ENCODE measurements around the gene SPAG9.
"Not testable (repeated sequence)": the region's sequence is repeated elsewhere in the genome, so short reads cannot be mapped to it uniquely, and the experiment has no call there.

SPAG9 gene

GRCh38 chr17:51128076-51128475, 7.4 kb upstream of the SPAG9 start:
- peak; percentile 34 for DNase-seq

- no peak for DNase-seq
Observed at GRCh38 chr17:51124640-51125503, 4.2 kb upstream of the SPAG9 start.

GRCh38 chr17:51122473-51123115, 1.9 kb upstream of the SPAG9 start:
- not testable (repeated sequence) for DNase-seq

GRCh38 chr17:51121620-51122472, 1.2 kb upstream of the SPAG9 start:
- DNase-seq: peak; percentile 86

- DNase-seq: peak; percentile 39
Observed at GRCh38 chr17:51120357-51120738, 320 bp downstream of the SPAG9 start.

GRCh38 chr17:51119415-51120356, 982 bp downstream of the SPAG9 start:
- peak; percentile 25 for DNase-seq

GRCh38 chr17:51118330-51119195, 2.1 kb downstream of the SPAG9 start:
- DNase-seq: no peak

- DNase-seq: no peak
Observed at GRCh38 chr17:51115179-51115578, 5.5 kb downstream of the SPAG9 start.

- DNase-seq: not testable (repeated sequence)
Observed at GRCh38 chr17:51112303-51113222, 8.1 kb downstream of the SPAG9 start.

- no peak for DNase-seq
Observed at GRCh38 chr17:51107778-51108177, 12.9 kb downstream of the SPAG9 start.

- DNase-seq: no peak
Observed at GRCh38 chr17:51103451-51103850, 17.2 kb downstream of the SPAG9 start.

GRCh38 chr17:51103050-51103449, 17.6 kb downstream of the SPAG9 start:
- no peak for DNase-seq

- DNase-seq: no peak
Observed at GRCh38 chr17:51097708-51098446, 22.8 kb downstream of the SPAG9 start.

- DNase-seq: no peak
Observed at GRCh38 chr17:51091635-51092034, 29.0 kb downstream of the SPAG9 start.

- not testable (repeated sequence) for DNase-seq
Observed at GRCh38 chr17:51088868-51089267, 31.8 kb downstream of the SPAG9 start.

- no peak for DNase-seq
Observed at GRCh38 chr17:51088287-51088686, 32.4 kb downstream of the SPAG9 start.

GRCh38 chr17:51087072-51087757, 33.5 kb downstream of the SPAG9 start:
- no peak for DNase-seq

- DNase-seq: peak; percentile 13
Observed at GRCh38 chr17:51085150-51085805, 35.4 kb downstream of the SPAG9 start.
